Stomach (tissue), 4 donors: ENCODE measurements around the gene MCF2L2.

Experiments used
- POLR2A ChIP-seq, 4 donors: fragments of 450-650 bp; IDR thresholded peaks; one replicate each; pipeline ENCODE4 v1.6.1; 2016; ENCODE audit warnings: antibody characterized with exemption in 4 of 4, control low read depth in 2 of 4, mild to moderate bottlenecking in 1 of 4, moderate library complexity in 1 of 4
- POLR2AphosphoS5 ChIP-seq, 3 donors: sonication (generic); formaldehyde crosslinking; IDR thresholded peaks; one replicate each; pipeline ENCODE4 v1.6.1; 2016; ENCODE audit warnings: antibody characterized with exemption in 3 of 3

GRCh38 chr3:183357564-183358079, 70.8 kb downstream of the MCF2L2 start:
- TF ChIP-seq POLR2AphosphoS5 (IDR thresholded peaks at IDR 0.05) (no peak), POLR2A (IDR thresholded peaks at IDR 0.05) (no peak)
